HepG2 (cell line): ENCODE measurements around the gene TBC1D14.
"Not testable (repeated sequence)": the region's sequence is repeated elsewhere in the genome, so short reads cannot be mapped to it uniquely, and the experiment has no call there.

Source experiments
- DNMT1 ChIP-seq: sonication (generic); formaldehyde crosslinking; IDR thresholded peaks from 2 replicates; pipeline ENCODE4 v1.5.1; 2020; ENCODE audit warnings: mild to moderate bottlenecking, missing genetic modification reagents
- FOXP1 ChIP-seq, 2 experiments: fragments of 450-650 bp in 1 of 2; IDR thresholded peaks; 2 replicates each; pipeline ENCODE4 v1.6.1; 2017 to 2018; ENCODE audit warnings: antibody characterized with exemption in 1 of 2
- RFXAP ChIP-seq: sonication (generic); formaldehyde crosslinking; IDR thresholded peaks from 2 replicates; pipeline ENCODE4 v1.4.0; 2020; ENCODE audit warnings: missing genetic modification reagents, borderline replicate concordance
- TF ChIP-seq, protein P1 (sequence below): sonication (generic); formaldehyde crosslinking; IDR thresholded peaks from 2 replicates; pipeline ENCODE4 v1.5.0; 2020; ENCODE audit warnings: mild to moderate bottlenecking, missing genetic modification reagents, moderate library complexity

GRCh38 chr4:7079909-7080308, 170.3 kb downstream of the TBC1D14 start:
- TF ChIP-seq RFXAP (CRISPR knock-in tag); DNMT1 (CRISPR knock-in tag); FOXP1 (IDR thresholded peaks at IDR 0.05); FOXP1 (CRISPR knock-in tag; IDR thresholded peaks at IDR 0.05): not testable (repeated sequence)
- TF ChIP-seq, protein P1, sequence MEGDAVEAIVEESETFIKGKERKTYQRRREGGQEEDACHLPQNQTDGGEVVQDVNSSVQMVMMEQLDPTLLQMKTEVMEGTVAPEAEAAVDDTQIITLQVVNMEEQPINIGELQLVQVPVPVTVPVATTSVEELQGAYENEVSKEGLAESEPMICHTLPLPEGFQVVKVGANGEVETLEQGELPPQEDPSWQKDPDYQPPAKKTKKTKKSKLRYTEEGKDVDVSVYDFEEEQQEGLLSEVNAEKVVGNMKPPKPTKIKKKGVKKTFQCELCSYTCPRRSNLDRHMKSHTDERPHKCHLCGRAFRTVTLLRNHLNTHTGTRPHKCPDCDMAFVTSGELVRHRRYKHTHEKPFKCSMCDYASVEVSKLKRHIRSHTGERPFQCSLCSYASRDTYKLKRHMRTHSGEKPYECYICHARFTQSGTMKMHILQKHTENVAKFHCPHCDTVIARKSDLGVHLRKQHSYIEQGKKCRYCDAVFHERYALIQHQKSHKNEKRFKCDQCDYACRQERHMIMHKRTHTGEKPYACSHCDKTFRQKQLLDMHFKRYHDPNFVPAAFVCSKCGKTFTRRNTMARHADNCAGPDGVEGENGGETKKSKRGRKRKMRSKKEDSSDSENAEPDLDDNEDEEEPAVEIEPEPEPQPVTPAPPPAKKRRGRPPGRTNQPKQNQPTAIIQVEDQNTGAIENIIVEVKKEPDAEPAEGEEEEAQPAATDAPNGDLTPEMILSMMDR: not testable (repeated sequence)
